C4-2B (cell line): ENCODE measurements around the gene ANGPTL5.
"Not testable (repeated sequence)": the region's sequence is repeated elsewhere in the genome, so short reads cannot be mapped to it uniquely, and the experiment has no call there.

Experiments used
- H3K27ac ChIP-seq: fragments of 450-650 bp; 2 replicates; pipeline ENCODE4 v1.5.1; 2017
- CTCF ChIP-seq: fragments of 450-650 bp; conservative IDR thresholded peaks from 2 replicates; pipeline ENCODE4 v1.5.1; 2017; ENCODE audit warnings: mild to moderate bottlenecking
- ZFX ChIP-seq: fragments of 450-650 bp; IDR thresholded peaks from 2 replicates; pipeline ENCODE4 v1.6.1; 2017

Gene ANGPTL5

GRCh38 chr11:101866619-101867491 is 49.5 kb downstream of the ANGPTL5 start:
- TF ChIP-seq CTCF (no peak), ZFX (no peak)
- H3K27ac ChIP-seq = no peak overlapping the region

GRCh38 chr11:101864098-101864497 is 52.2 kb downstream of the ANGPTL5 start:
- no peak for TF ChIP-seq ZFX
- TF ChIP-seq CTCF = no peak
- no peak overlapping the region for H3K27ac ChIP-seq

GRCh38 chr11:101863361-101863760 is 53.0 kb downstream of the ANGPTL5 start:
- H3K27ac ChIP-seq = no peak overlapping the region
- TF ChIP-seq CTCF (no peak), ZFX (no peak)

GRCh38 chr11:101862391-101863233 is 53.7 kb downstream of the ANGPTL5 start:
- no peak overlapping the region for H3K27ac ChIP-seq
- TF ChIP-seq ZFX (no peak), CTCF (peak; percentile 42)

GRCh38 chr11:101860696-101861427 is 55.5 kb downstream of the ANGPTL5 start:
- TF ChIP-seq ZFX = no peak
- peak; percentile 88 for TF ChIP-seq CTCF
- H3K27ac ChIP-seq = no peak overlapping the region

GRCh38 chr11:101852260-101852659 is 64.1 kb downstream of the ANGPTL5 start:
- H3K27ac ChIP-seq = not testable (repeated sequence)
- peak; percentile 78 for TF ChIP-seq CTCF
